MCF 10A (cell line): ENCODE results near the gene MLH3. TPM values are rescaled to one million over a fixed set of nuclear protein-coding genes. Genes with fewer than 3 reads are reported as not detected.
A peak's percentile ranks its signal among the peaks of the same experiment; 100 is the strongest.

ENCODE experiments used
- BruUV-seq: library from RNA; stranded (reverse); fragments of 400-500 nt; replicated peaks from 2 replicates; lab custom pipeline; 2021; lab: Mats Ljungman, UMichigan
- CTCF ChIA-PET: fragments of 300-600 bp; sonication (Branson Sonifier 250); formaldehyde crosslinking; extraction: SDS; loops from one replicate; lab custom pipeline; 2021; ENCODE audit warnings: antibody characterized with exemption, inconsistent platforms; lab: Yijun Ruan, JAX
- POLR2A ChIA-PET: fragments of 300-600, 350-650 bp; sonication (Branson Sonifier 250); formaldehyde crosslinking; extraction: SDS; loops from one replicate; lab custom pipeline; 2020; ENCODE audit warnings: antibody characterized with exemption, inconsistent platforms; lab: Yijun Ruan, JAX
- DNase-seq: peaks from one replicate; pipeline ENCODE4 v3.0.0-alpha.2; 2018; ENCODE audit not compliant: unreplicated experiment
- H3K27ac Mint-ChIP-seq: one replicate; pipeline ENCODE4 v1.8.0; 2022; ENCODE audit warnings: mild to moderate bottlenecking, low read depth, mixed read lengths; ENCODE audit not compliant: unreplicated experiment
- H3K27me3 Mint-ChIP-seq: one replicate; pipeline ENCODE4 v1.8.0; 2022; ENCODE audit warnings: mixed read lengths; ENCODE audit not compliant: insufficient read depth, unreplicated experiment
- H3K36me3 Mint-ChIP-seq: one replicate; pipeline ENCODE4 v1.8.0; 2022; ENCODE audit warnings: mild to moderate bottlenecking, moderate library complexity, mixed read lengths; ENCODE audit not compliant: insufficient read depth, unreplicated experiment
- H3K4me1 Mint-ChIP-seq: one replicate; pipeline ENCODE4 v1.8.0; 2022; ENCODE audit warnings: mixed read lengths; ENCODE audit not compliant: insufficient read depth, unreplicated experiment
- H3K4me3 Mint-ChIP-seq: one replicate; pipeline ENCODE4 v1.8.0; 2022; ENCODE audit warnings: mild to moderate bottlenecking, moderate library complexity, mixed read lengths; ENCODE audit not compliant: unreplicated experiment
- H3K9me3 Mint-ChIP-seq: one replicate; pipeline ENCODE4 v1.8.0; 2022; ENCODE audit warnings: mixed read lengths; ENCODE audit not compliant: unreplicated experiment
- CTCF ChIP-seq: fragments of 200-600 bp; IDR thresholded peaks from one replicate; pipeline ENCODE4 v1.8.0; 2022; ENCODE audit warnings: antibody characterized with exemption, mild to moderate bottlenecking; ENCODE audit not compliant: unreplicated experiment
- intact Hi-C: fragments of 100-400 bp; cut with micrococcal nuclease; formaldehyde crosslinking; loops from 2 replicates; pipeline ENCODE4 v1.14.1; 2022
- total RNA-seq: library from RNA; stranded (reverse); gene quantifications from 2 replicates; pipeline ENCODE4 v1.2.3, GENCODE V29; 2022

The MLH3 gene
- total RNA-seq, 1 experiment from 2014 or later = 28.2 TPM

GRCh38 chr14:75090353-75090752 is 39.1 kb upstream of the MLH3 start:
- TF ChIP-seq CTCF = no peak
- intact Hi-C loops = no loop called here
- H3K27ac Mint-ChIP-seq = no peak overlapping the region
- no peaks in the 10 kb centered on the region for H3K9me3 Mint-ChIP-seq
- ChIA-PET CTCF (interaction anchor here (0.7 to 5.5 kb wide), 4 partner anchors 14 to 229 kb away, joined by 3 to 69 read pairs (median 34); no protein-coding TSS in a partner anchor), POLR2A (interaction anchor here (0.6 to 1.1 kb wide), 2 partner anchors 11 to 74 kb away, joined by 3 read pairs; no protein-coding TSS in a partner anchor)
- no peak for DNase-seq
- H3K36me3 Mint-ChIP-seq = peaks cover 98% of the 10 kb centered on the region
- no peak overlapping the region for H3K4me3 Mint-ChIP-seq
- no TSS peak for BruUV-seq
- H3K27me3 Mint-ChIP-seq = no peaks in the 10 kb centered on the region
- no peaks in the 10 kb centered on the region for H3K4me1 Mint-ChIP-seq

- Mint-ChIP-seq H3K9me3 (no peaks in the 10 kb centered on the region), H3K27me3 (no peaks in the 10 kb centered on the region), H3K27ac (no peak overlapping the region), H3K4me1 (no peaks in the 10 kb centered on the region), H3K36me3 (peaks cover 98% of the 10 kb centered on the region), H3K4me3 (no peak overlapping the region)
- POLR2A ChIA-PET = interaction anchor here (0.8 to 3.6 kb wide), 5 partner anchors 19 to 228 kb away, joined by 3 to 11 read pairs (median 3); partner anchors contain the start of genes ACYP1, DLST and ZC2HC1C
- no TSS peak for BruUV-seq
- intact Hi-C loops = loop anchor here (1.0 to 2.0 kb wide), 4 partner anchors 82 to 227 kb away; no protein-coding TSS in a partner anchor
- peak; percentile 75 for TF ChIP-seq CTCF
- peak; percentile 72 for DNase-seq
- CTCF ChIA-PET = interaction anchor here (0.5 to 5.5 kb wide), 72 partner anchors 8 to 1414 kb away, joined by 3 to 69 read pairs (median 4); partner anchors contain the start of genes ACYP1, PROX2, RPS6KL1 and ZC2HC1C
Observed at GRCh38 chr14:75088566-75089373, 37.5 kb upstream of the MLH3 start.

- ChIA-PET POLR2A (interaction anchor here (0.8 to 3.6 kb wide), 5 partner anchors 18 to 228 kb away, joined by 3 to 11 read pairs (median 3); partner anchors contain the start of genes ACYP1, DLST and ZC2HC1C), CTCF (interaction anchor here (0.6 to 5.5 kb wide), 62 partner anchors 8 to 1414 kb away, joined by 3 to 69 read pairs (median 5); partner anchors contain the start of genes ACYP1, PROX2 and RPS6KL1)
- DNase-seq = no peak
- TF ChIP-seq CTCF = no peak
- H3K27me3 Mint-ChIP-seq = no peaks in the 10 kb centered on the region
- no peaks in the 10 kb centered on the region for H3K4me1 Mint-ChIP-seq
- no peak overlapping the region for H3K4me3 Mint-ChIP-seq
- H3K9me3 Mint-ChIP-seq = no peaks in the 10 kb centered on the region
- no peak overlapping the region for H3K27ac Mint-ChIP-seq
- BruUV-seq = no TSS peak
- peaks cover 99% of the 10 kb centered on the region for H3K36me3 Mint-ChIP-seq
- intact Hi-C loops = loop anchor here (1.0 to 2.0 kb wide), 4 partner anchors 81 to 227 kb away; no protein-coding TSS in a partner anchor
Observed at GRCh38 chr14:75088153-75088552, 36.9 kb upstream of the MLH3 start.

GRCh38 chr14:75084513-75084912 is 33.2 kb upstream of the MLH3 start:
- Mint-ChIP-seq H3K27me3 (no peaks in the 10 kb centered on the region), H3K4me1 (no peaks in the 10 kb centered on the region), H3K9me3 (no peaks in the 10 kb centered on the region), H3K36me3 (peaks cover 80% of the 10 kb centered on the region), H3K27ac (peak overlapping the region; percentile 42), H3K4me3 (no peak overlapping the region)
- intact Hi-C loops = no loop called here
- no TSS peak for BruUV-seq
- peak; percentile 19 for DNase-seq
- ChIA-PET CTCF (interaction anchor here (0.6 to 1.7 kb wide), 5 partner anchors 14 to 305 kb away, joined by 3 to 4 read pairs (median 3); no protein-coding TSS in a partner anchor), POLR2A (interaction anchor here (1.7 kb wide), 1 partner anchor 15 kb away, joined by 5 read pairs; the partner anchor contains the start of gene ZC2HC1C)
- TF ChIP-seq CTCF = peak; percentile 7
